OCI-M2 (cell line): ENCODE results near the gene MTMR3.
"Not testable (repeated sequence)": the region's sequence is repeated elsewhere in the genome, so short reads cannot be mapped to it uniquely, and the experiment has no call there.

Experiments used
- DNase-seq: peaks from one replicate; lab custom pipeline; 2025; ENCODE audit not compliant: unreplicated experiment; lab: John Stamatoyannopoulos, UW

The MTMR3 gene

GRCh38 chr22:29883045-29883774 lies at the start of gene MTMR3:
MTMR3 (plus strand) TSS chr22:29883174; CDS start chr22:29971060, 87,886 bp downstream.
- DNase-seq, result peak; percentile 51

DNA sequence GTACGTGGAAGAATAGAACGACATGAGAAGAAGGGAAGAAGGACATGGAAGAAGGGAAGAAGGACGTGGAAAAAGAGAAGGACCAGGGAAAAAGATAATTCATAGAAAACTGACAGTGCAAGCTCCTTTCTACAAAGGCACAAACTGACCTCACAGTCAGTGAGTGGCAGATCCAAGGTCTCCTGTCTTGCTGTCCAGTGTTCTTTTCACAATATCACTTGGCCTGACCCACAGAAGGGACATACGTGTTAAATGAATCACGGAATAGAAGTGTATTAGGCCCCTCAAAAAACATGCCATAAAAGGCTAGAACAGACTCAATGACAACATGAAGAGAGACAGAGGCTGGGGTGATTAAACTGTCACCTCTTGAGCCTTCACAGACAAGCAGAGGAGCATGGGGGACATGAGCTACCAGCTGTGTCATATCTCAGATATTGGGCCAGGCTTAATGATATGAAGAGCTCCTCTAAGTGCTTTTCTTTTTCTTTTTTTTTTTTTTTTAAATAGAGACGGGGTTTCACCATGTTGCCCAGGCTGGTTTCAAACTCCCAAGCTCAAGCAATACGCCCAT lies 49.5 kb upstream of the MTMR3 start:
- DNase-seq, result no peak

- DNase-seq, result no peak
These were observed 48.9 kb upstream of the MTMR3 start for GRCh38 chr22:29834046-29834445.

DNA sequence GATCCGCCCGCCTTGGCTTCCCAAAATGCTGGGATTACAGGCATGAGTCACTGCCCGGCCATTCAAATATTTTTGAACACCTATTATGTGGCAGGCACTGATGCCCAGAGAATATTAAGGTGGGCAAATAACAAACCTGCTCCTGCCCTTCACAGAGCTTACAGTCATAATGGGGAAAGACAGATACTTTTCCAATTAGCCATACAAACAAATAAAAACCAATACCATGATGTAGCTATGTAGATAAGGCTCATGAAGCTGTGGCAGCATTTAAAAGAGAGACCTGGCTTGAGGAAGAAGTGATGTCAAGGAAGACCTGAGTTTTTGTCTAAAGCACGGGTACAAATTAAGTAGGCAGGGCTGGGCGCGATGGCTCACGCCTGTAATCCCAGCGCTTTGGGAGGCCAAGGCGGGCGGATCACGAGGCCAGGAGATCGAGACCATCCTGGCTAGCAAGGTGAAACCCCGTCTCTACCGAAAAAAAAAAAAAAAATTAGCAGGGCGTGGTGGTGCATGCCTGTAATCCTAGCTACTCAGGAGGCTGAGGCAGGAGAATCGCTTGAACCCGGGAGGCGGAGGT lies 46.1 kb upstream of the MTMR3 start:
- not testable (repeated sequence) for DNase-seq

- DNase-seq, result peak; percentile 88
These were observed 45.0 kb upstream of the MTMR3 start, which contains the start of gene ASCC2 for GRCh38 chr22:29837741-29838598. ASCC2 (minus strand) TSS chr22:29838274; CDS start chr22:29832325, 5,949 bp downstream.

- DNase-seq, result no peak
These were observed 44.4 kb upstream of the MTMR3 start for GRCh38 chr22:29838599-29838956.

DNA sequence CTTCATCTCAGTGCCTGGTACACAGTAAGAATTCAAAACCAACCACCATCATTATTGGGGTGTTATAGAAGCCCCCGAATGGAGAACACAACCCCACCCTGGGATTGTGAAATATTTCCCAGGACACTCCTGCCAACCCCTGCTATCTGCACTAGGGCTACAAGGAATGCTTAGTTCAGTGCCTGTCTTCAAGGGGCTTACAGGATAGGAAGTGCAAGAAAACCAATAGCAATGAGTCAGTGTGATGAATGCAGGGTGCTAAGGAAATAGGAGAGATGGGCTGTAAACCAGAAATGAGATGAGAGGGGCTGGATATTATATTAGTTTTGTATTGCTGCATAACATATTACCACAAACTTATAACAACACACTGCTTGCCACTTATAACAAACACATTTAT lies 43.9 kb upstream of the MTMR3 start:
- no peak for DNase-seq

DNA sequence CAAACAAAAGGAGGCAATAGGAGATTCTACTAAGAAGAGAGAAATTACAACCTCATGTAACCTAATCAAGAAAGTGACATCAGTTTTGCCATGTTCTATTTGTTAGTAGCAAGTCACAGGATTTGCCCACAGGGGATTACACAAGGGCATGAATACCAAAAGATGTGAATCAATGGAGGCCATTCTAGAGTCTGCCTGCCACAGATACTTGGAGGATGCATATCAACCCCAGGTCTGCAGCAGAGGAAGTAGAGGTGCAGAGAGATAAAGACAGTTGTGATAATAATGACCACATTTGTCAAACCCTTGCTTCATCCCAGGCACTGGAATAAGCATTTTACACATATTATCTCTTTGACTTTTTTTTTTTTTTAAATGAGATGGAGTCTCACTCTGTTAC lies 42.5 kb upstream of the MTMR3 start:
- DNase-seq, result peak; percentile 45

- no peak for DNase-seq
These were observed 40.8 kb upstream of the MTMR3 start for GRCh38 chr22:29842172-29842571.

DNA sequence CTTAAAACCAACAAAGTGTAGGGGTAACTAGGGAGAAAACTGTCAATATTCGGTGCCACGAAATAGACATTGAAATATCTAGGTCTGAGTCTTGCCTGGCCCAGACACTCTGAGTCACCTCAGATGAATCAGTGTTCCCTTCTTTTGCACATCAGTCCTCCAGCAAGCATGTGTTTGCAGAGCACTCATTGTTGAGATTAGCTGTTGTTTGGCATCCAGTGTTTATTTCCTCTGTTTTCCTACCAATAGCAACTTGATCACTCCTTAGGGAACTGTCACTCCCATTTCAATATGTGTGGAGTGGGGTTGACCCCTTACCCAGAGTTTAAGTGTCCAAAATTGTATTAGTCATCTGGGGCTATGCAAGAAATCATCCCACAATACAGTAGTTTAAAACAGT lies 40.2 kb upstream of the MTMR3 start:
- no peak for DNase-seq

DNA sequence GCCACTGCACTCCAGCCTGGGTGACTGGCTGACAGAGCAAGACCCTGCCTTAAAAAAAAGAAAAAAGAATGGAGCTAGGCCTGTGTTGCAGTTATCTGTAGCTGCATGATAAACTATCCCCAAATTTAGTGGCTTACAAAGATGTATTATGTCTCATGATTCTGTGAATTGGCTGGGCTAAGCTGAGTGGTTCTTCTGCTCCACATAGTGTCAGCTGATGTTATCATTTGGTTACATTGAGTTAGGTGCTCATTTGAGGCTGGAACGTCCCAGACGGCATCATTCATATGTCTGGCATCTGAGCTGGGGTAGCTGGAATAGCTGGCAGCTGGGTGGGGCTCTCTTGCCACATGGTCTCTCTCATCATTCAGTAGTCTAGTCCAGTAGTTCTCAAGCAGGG lies 36.7 kb upstream of the MTMR3 start:
- no peak for DNase-seq

DNA sequence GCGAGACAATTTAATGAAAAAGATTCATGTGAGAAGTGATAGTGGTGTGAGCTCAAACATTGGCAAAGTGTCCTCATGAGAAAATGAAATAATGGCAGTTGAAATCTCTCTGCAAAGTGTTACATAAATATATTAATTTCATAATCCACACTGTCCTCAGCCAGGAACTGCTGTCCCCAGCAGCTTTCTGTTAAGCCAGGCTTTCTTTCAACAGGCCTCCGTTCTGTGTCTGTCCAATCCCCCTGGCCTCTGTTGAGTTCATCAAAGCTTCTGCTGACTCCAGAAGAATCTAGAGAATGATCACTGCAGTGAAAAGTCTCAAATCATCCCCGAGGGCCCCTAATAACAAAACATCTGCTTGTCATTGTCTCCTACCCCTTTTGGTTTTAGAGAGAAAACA lies 34.9 kb upstream of the MTMR3 start:
- DNase-seq, result no peak

GRCh38 chr22:29854432-29854831 lies 28.5 kb upstream of the MTMR3 start:
- DNase-seq, result no peak

- peak; percentile 18 for DNase-seq
These were observed 27.3 kb upstream of the MTMR3 start for GRCh38 chr22:29855611-29856181.

DNA sequence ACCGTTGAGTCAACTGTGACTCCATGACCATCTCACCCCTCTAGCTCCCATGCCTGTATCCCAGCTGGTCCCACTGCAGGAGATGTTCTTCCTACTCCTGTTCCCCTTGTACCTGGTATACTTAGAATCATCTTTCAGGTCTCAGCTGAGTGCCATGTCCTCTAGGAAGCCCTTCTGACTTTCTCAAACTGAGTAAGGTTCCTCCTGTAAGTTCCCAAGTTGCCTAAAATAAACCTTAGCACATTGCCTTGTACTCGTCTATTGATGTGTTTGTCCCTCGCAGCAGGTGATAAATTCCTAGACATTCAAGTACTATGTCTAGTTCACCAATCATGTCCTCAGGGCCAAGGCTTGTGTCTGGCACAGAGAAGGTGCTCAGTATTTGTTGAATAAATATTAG lies 26.5 kb upstream of the MTMR3 start:
- DNase-seq, result no peak

DNA sequence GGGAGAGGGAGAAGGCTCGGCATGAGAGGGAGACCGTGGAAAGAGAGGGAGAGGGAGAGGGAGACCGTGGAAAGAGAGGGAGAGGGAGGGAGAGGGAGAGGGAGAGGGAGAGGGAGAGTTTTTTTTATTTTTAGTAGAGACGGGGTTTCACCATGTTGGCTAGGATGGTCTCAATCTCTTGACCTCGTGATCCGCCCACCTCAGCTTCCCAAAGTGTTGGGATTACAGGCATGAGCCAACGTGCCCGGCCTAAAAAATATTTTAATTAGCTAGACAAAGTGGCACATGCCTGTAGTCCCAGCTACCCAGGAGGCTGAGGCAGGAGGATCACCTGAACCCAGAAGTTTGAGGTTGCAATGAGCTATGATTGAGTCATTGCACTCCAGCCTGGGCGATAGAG lies 23.9 kb upstream of the MTMR3 start:
- DNase-seq, result not testable (repeated sequence)

GRCh38 chr22:29860006-29860766 lies 22.8 kb upstream of the MTMR3 start:
- DNase-seq, result no peak

DNA sequence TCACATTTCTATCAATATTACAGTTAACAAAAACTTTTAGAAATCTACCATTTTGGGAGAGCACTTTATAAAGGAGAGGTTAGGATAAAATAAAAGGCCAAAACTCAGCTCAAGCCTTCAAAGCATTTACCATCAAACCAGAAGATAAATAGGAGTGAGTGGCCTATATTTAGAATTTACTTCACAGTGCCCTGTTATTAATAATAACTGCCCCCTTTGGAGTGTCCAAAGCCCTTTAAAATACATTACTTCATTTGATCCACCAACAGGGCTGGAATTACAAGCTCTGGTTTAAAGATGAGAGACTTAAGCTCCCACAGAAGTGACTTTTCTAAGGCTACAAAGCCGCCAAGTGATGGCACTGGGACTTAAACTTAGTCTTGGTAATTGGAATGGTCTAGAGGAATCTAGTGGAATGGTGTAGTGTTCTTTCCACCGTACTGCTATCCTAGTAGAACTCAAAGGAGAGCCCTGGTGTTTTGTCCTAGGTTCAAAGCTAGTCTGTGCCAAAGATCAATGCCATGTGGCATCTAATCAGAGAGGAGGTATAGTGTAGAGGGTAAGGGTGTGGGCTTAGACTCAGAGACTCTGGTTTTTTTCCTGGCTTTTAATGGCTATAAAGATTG lies 21.2 kb upstream of the MTMR3 start:
- no peak for DNase-seq

DNA sequence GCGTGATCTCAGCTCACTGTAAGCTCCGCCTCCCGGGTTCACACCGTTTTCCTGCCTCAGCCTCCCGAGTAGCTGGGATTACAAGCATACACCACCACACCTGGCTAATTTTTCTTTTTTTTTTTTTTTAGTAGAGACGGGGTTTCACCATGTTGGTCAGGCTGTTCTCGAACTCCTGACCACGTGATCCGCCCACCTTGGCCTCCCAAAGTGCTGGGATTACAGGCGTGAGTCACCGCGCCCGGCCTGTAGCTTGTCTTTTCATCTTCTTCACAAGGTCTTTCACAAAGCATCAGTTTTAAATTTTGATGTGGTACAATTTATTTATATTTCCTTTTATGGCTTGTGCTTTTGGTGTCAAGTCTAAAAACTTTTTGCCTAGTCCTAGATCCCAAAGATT lies 17.4 kb upstream of the MTMR3 start:
- DNase-seq, result not testable (repeated sequence)

GRCh38 chr22:29867260-29867659 lies 15.7 kb upstream of the MTMR3 start:
- no peak for DNase-seq
